Motor neuron (in vitro differentiated cells): ENCODE results near the gene PACS2. TPM values are rescaled to one million over a fixed set of nuclear protein-coding genes. Genes with fewer than 3 reads are reported as not detected.
"Not testable (repeated sequence)": the region's sequence is repeated elsewhere in the genome, so short reads cannot be mapped to it uniquely, and the experiment has no call there.

ENCODE experiments used
- ATAC-seq, 8 experiments: fragments of 200-7000 bp; cut with Tn5 transposase; replicated peaks in 6 of 8; 2 replicates each; pipeline ENCODE4 v1.8.0; 2021; ENCODE audit warnings: mild to moderate bottlenecking in 8 of 8, moderate library complexity in 8 of 8
- H3K27ac ChIP-seq, 2 donors: fragments of 250-450 bp; sonication (Bioruptor Pico); 2 replicates each; pipeline ENCODE4 v1.9.0; 2021; ENCODE audit warnings: antibody characterized with exemption in 2 of 2, mild to moderate bottlenecking in 2 of 2, moderate library complexity in 1 of 2
- H3K4me1 ChIP-seq, 2 donors: fragments of 250-450 bp; sonication (Bioruptor Pico); replicated peaks in 1 of 2; 2 replicates each; pipeline ENCODE4 v1.6.1; 2021; ENCODE audit warnings: antibody characterized with exemption in 2 of 2, mild to moderate bottlenecking in 2 of 2, moderate library complexity in 1 of 2
- H3K4me3 ChIP-seq, 5 donors: fragments of 250-450 bp; sonication (Bioruptor Pico); 2 replicates each; pipeline ENCODE4 v1.9.0; 2021; ENCODE audit warnings: antibody characterized with exemption in 5 of 5, mild to moderate bottlenecking in 5 of 5, moderate library complexity in 4 of 5
- WGBS, 10 experiments: fragments of 450-650 bp; shearing (Covaris generic); methylation state at CpG; one replicate each; pipeline ENCODE4 v1.0.0; 2022; 5-methylcytosine and 5-hydroxymethylcytosine counted together
- in situ Hi-C, 9 experiments: fragments of 400-800 bp; cut with MboI; loops; one replicate each; pipeline ENCODE4 v1.15.0; 2021; ENCODE audit warnings: low sequenced_read_pairs in 9 of 9, low pct_unique_long_range_greater_than_20kb in 2 of 9; ENCODE audit not compliant: unreplicated experiment in 9 of 9
- total RNA-seq, 8 experiments: library from RNA; unstranded; fragments of 300-600 nt; gene quantifications; 2 replicates each; pipeline versions ENCODE4 v1.2.3 to v1.2.4, GENCODE V29; 2022

Gene PACS2
- total RNA-seq, 8 experiments from 2014 or later: 18.0 to 66.1 (median 49.7) TPM

- peak in 2 of 8 experiments; percentile 6 to 46 for ATAC-seq
- H3K4me3 ChIP-seq: no peak overlapping the region
- H3K4me1 ChIP-seq: peaks cover 23 to 26% of the 10 kb centered on the region in 2 donors
- H3K27ac ChIP-seq: no peak overlapping the region
- WGBS, 10 experiments: 80 to 100% (median 92%) methylated on average over 1 to 7 of the region's 15 CpGs; no CpG with 5 or more reads in 5 of the 10 experiments
- in situ Hi-C loops: no loop called here
Observed at GRCh38 chr14:105333020-105333490, 18.5 kb downstream of the PACS2 start.

- Histone ChIP-seq H3K27ac (no peak overlapping the region), H3K4me1 (peaks cover 16 to 19% of the 10 kb centered on the region in 2 donors), H3K4me3 (no peak overlapping the region)
- ATAC-seq: no peak
- in situ Hi-C loops: no loop called here
- WGBS, 10 experiments: 77 to 100% methylated on average over 2 to 3 of the region's 18 CpGs; no CpG with 5 or more reads in 8 of the 10 experiments
Observed at GRCh38 chr14:105333613-105334364, 19.2 kb downstream of the PACS2 start.

- in situ Hi-C loops: no loop called here
- Histone ChIP-seq H3K27ac (no peak overlapping the region), H3K4me3 (no peak overlapping the region), H3K4me1 (peaks cover 8 to 11% of the 10 kb centered on the region in 2 donors)
- 67 to 100% (median 89%) methylated on average over 2 to 5 of the region's 17 CpGs; no CpG with 5 or more reads in 6 of the 10 experiments for WGBS, 10 experiments
- peak in 1 of 8 experiments; percentile 7 for ATAC-seq
Observed at GRCh38 chr14:105334383-105335230, 20.1 kb downstream of the PACS2 start.

- H3K4me1 ChIP-seq, H3K27ac ChIP-seq, in situ Hi-C loops, ATAC-seq, H3K4me3 ChIP-seq: not testable (repeated sequence)
- WGBS, 10 experiments: 92 to 100% (median 100%) methylated on average over 2 to 5 of the region's 22 CpGs; no CpG with 5 or more reads in 5 of the 10 experiments
Observed at GRCh38 chr14:105335231-105335542, 20.6 kb downstream of the PACS2 start.

GRCh38 chr14:105335735-105336476 lies 21.4 kb downstream of the PACS2 start:
- 85 to 90% (median 87%) methylated on average over 2 to 11 of the region's 33 CpGs; no CpG with 5 or more reads in 6 of the 10 experiments for WGBS, 10 experiments
- no peak for ATAC-seq
- Histone ChIP-seq H3K4me3 (no peak overlapping the region), H3K4me1 (peaks cover 2% of the 10 kb centered on the region in 2 donors), H3K27ac (no peak overlapping the region)
- in situ Hi-C loops: no loop called here

- no peak for ATAC-seq
- Histone ChIP-seq H3K4me3 (no peak overlapping the region), H3K27ac (no peak overlapping the region), H3K4me1 (peaks cover 5 to 10% of the 10 kb centered on the region in 2 donors)
- 93 to 100% (median 95%) methylated on average over 2 to 6 of the region's 26 CpGs; no CpG with 5 or more reads in 5 of the 10 experiments for WGBS, 10 experiments
- in situ Hi-C loops: no loop called here
Observed at GRCh38 chr14:105336477-105337287, 22.1 kb downstream of the PACS2 start.

GRCh38 chr14:105337433-105337832 lies 22.9 kb downstream of the PACS2 start:
- 89 to 100% (median 93%) methylated on average over 1 to 6 of the region's 6 CpGs; no CpG with 5 or more reads in 5 of the 10 experiments for WGBS, 10 experiments
- in situ Hi-C loops: no loop called here
- no peak overlapping the region for H3K27ac ChIP-seq
- no peak overlapping the region for H3K4me3 ChIP-seq
- no peak for ATAC-seq
- peaks cover 5 to 11% of the 10 kb centered on the region in 2 donors for H3K4me1 ChIP-seq

GRCh38 chr14:105337966-105338741 lies 23.6 kb downstream of the PACS2 start:
- in situ Hi-C loops: no loop called here
- 60 to 84% (median 80%) methylated on average over 2 to 5 of the region's 18 CpGs; no CpG with 5 or more reads in 5 of the 10 experiments for WGBS, 10 experiments
- peaks cover 8 to 11% of the 10 kb centered on the region in 2 donors for H3K4me1 ChIP-seq
- no peak overlapping the region for H3K27ac ChIP-seq
- peak in 5 of 8 experiments; percentile 11 to 44 (median 16) for ATAC-seq
- H3K4me3 ChIP-seq: no peak overlapping the region

GRCh38 chr14:105340821-105341733 lies 26.5 kb downstream of the PACS2 start:
- in situ Hi-C loops: no loop called here
- ATAC-seq: peak in 5 of 8 experiments; percentile 61 to 83 (median 77)
- peaks cover 9 to 11% of the 10 kb centered on the region in 2 donors for H3K4me1 ChIP-seq
- WGBS, 10 experiments: 12 to 80% (median 39%) methylated on average over 1 to 12 of the region's 20 CpGs
- no peak overlapping the region for H3K4me3 ChIP-seq
- peak overlapping the region; percentile 21 to 46 for H3K27ac ChIP-seq

GRCh38 chr14:105343194-105343593 lies 28.6 kb downstream of the PACS2 start:
- peaks cover 7 to 11% of the 10 kb centered on the region in 2 donors for H3K4me1 ChIP-seq
- no peak for ATAC-seq
- 55 to 100% (median 83%) methylated on average over 1 to 7 of the region's 7 CpGs for WGBS, 10 experiments
- H3K4me3 ChIP-seq: no peak overlapping the region
- H3K27ac ChIP-seq: no peak overlapping the region
- in situ Hi-C loops: no loop called here

GRCh38 chr14:105346200-105346533 lies 31.6 kb downstream of the PACS2 start:
- H3K4me3 ChIP-seq: no peak overlapping the region
- no peak for ATAC-seq
- peaks cover 6 to 7% of the 10 kb centered on the region in 2 donors for H3K4me1 ChIP-seq
- H3K27ac ChIP-seq: no peak overlapping the region
- in situ Hi-C loops: no loop called here
- 0 to 80% (median 75%) methylated on average over 2 to 3 of the region's 13 CpGs; no CpG with 5 or more reads in 7 of the 10 experiments for WGBS, 10 experiments
